ENCODE data around the gene ARHGAP20.

ARHGAP20 gene

GRCh38 chr11:110711776-110712658, at the start of gene ARHGAP20:
Gene ARHGAP20, minus strand, starts transcription at chr11:110712437. Its CDS starts 206 bp downstream, at chr11:110712231.
- peak; percentile 78 to 83 for DNase-seq

GRCh38 chr11:110761991-110762390, 49.8 kb upstream of the ARHGAP20 start:
- DNase-seq, result no peak

- DNase-seq, result no peak
These were observed 48.9 kb upstream of the ARHGAP20 start for GRCh38 chr11:110761131-110761530.

GRCh38 chr11:110759972-110760381, 47.7 kb upstream of the ARHGAP20 start:
- DNase-seq, result no peak

GRCh38 chr11:110757962-110758755, 45.9 kb upstream of the ARHGAP20 start:
- no peak for DNase-seq

GRCh38 chr11:110757066-110757465, 44.8 kb upstream of the ARHGAP20 start:
- DNase-seq, result no peak

- DNase-seq, result no peak
These were observed 43.7 kb upstream of the ARHGAP20 start for GRCh38 chr11:110755941-110756340.

- DNase-seq, result no peak
These were observed 40.7 kb upstream of the ARHGAP20 start for GRCh38 chr11:110752890-110753289.

- DNase-seq, result no peak
These were observed 37.9 kb upstream of the ARHGAP20 start for GRCh38 chr11:110750100-110750499.

GRCh38 chr11:110747531-110747930, 35.3 kb upstream of the ARHGAP20 start:
- no peak for DNase-seq

- DNase-seq, result no peak
These were observed 26.4 kb upstream of the ARHGAP20 start for GRCh38 chr11:110738641-110739040.

- no peak for DNase-seq
These were observed 25.4 kb upstream of the ARHGAP20 start for GRCh38 chr11:110737593-110737992.

- no peak for DNase-seq
These were observed 23.9 kb upstream of the ARHGAP20 start for GRCh38 chr11:110736171-110736553.

GRCh38 chr11:110735455-110736170, 23.4 kb upstream of the ARHGAP20 start:
- DNase-seq, result no peak

- peak in 1 of 2 experiments; percentile 32 for DNase-seq
These were observed 22.6 kb upstream of the ARHGAP20 start for GRCh38 chr11:110734790-110735189.

- no peak for DNase-seq
These were observed 18.5 kb upstream of the ARHGAP20 start for GRCh38 chr11:110730773-110731172.

- DNase-seq, result no peak
These were observed 16.6 kb upstream of the ARHGAP20 start for GRCh38 chr11:110728883-110729282.

- no peak for DNase-seq
These were observed 16.2 kb upstream of the ARHGAP20 start for GRCh38 chr11:110728476-110728875.

- no peak for DNase-seq
These were observed 12.1 kb upstream of the ARHGAP20 start for GRCh38 chr11:110724358-110724757.

GRCh38 chr11:110720431-110721275, 8.4 kb upstream of the ARHGAP20 start:
- no peak for DNase-seq

GRCh38 chr11:110716361-110716760, 4.1 kb upstream of the ARHGAP20 start:
- DNase-seq, result no peak

- no peak for DNase-seq
These were observed 3.3 kb upstream of the ARHGAP20 start for GRCh38 chr11:110715541-110715940.
